HL-60 (cell line): ENCODE results near the gene EXOC4.

Experiments
- DNase-seq, 2 experiments: peaks; one replicate each; pipeline ENCODE4 v3.0.0-alpha.2; 2010 to 2020; ENCODE audit warnings: low read depth in 1 of 2, low spot score in 1 of 2
- H3K27ac ChIP-seq: fragments of 250-450 bp; sonication (Bioruptor Pico); replicated peaks from 2 replicates; pipeline ENCODE4 v1.5.1; 2020; ENCODE audit warnings: mild to moderate bottlenecking, moderate library complexity
- H3K27me3 ChIP-seq: fragments of 250-450 bp; sonication (Bioruptor Pico); 2 replicates; pipeline ENCODE4 v1.5.1; 2021; ENCODE audit warnings: mild to moderate bottlenecking, moderate library complexity; ENCODE audit not compliant: insufficient read depth, poor library complexity, severe bottlenecking
- H3K4me3 ChIP-seq: replicated peaks from 2 replicates; pipeline ENCODE4 v1.5.1; 2011; ENCODE audit warnings: mild to moderate bottlenecking, control low read depth, low read length; ENCODE audit not compliant: insufficient read depth
- GABPA ChIP-seq: IDR thresholded peaks from 2 replicates; pipeline ENCODE4 v1.6.1; 2012; ENCODE audit warnings: low read depth
- POLR2AphosphoS5 ChIP-seq: IDR thresholded peaks from 2 replicates; pipeline ENCODE4 v1.6.1; 2012; ENCODE audit warnings: low read depth
- SPI1 ChIP-seq: IDR thresholded peaks from 2 replicates; pipeline ENCODE4 v1.6.1; 2012; ENCODE audit warnings: low read depth, mild to moderate bottlenecking, borderline replicate concordance
- TF ChIP-seq, protein P1 (sequence below): IDR thresholded peaks from one replicate; pipeline ENCODE4 v1.5.1; 2011; ENCODE audit warnings: low read length, control low read depth, inconsistent platforms; ENCODE audit not compliant: insufficient read depth
- TF ChIP-seq, protein P2 (sequence below): IDR thresholded peaks from 2 replicates; pipeline ENCODE4 v1.6.1; 2012; ENCODE audit warnings: low read depth; ENCODE audit not compliant: insufficient replicate concordance

The EXOC4 gene

GRCh38 chr7:133963629-133964028 is 710.8 kb downstream of the EXOC4 start:
- Histone ChIP-seq H3K27ac (no peak overlapping the region), H3K27me3 (no peaks in the 10 kb centered on the region), H3K4me3 (no peak overlapping the region)
- no peak for DNase-seq
- no peak for TF ChIP-seq GABPA
- TF ChIP-seq, protein P1, sequence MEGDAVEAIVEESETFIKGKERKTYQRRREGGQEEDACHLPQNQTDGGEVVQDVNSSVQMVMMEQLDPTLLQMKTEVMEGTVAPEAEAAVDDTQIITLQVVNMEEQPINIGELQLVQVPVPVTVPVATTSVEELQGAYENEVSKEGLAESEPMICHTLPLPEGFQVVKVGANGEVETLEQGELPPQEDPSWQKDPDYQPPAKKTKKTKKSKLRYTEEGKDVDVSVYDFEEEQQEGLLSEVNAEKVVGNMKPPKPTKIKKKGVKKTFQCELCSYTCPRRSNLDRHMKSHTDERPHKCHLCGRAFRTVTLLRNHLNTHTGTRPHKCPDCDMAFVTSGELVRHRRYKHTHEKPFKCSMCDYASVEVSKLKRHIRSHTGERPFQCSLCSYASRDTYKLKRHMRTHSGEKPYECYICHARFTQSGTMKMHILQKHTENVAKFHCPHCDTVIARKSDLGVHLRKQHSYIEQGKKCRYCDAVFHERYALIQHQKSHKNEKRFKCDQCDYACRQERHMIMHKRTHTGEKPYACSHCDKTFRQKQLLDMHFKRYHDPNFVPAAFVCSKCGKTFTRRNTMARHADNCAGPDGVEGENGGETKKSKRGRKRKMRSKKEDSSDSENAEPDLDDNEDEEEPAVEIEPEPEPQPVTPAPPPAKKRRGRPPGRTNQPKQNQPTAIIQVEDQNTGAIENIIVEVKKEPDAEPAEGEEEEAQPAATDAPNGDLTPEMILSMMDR: no peak
- TF ChIP-seq, protein P2, sequence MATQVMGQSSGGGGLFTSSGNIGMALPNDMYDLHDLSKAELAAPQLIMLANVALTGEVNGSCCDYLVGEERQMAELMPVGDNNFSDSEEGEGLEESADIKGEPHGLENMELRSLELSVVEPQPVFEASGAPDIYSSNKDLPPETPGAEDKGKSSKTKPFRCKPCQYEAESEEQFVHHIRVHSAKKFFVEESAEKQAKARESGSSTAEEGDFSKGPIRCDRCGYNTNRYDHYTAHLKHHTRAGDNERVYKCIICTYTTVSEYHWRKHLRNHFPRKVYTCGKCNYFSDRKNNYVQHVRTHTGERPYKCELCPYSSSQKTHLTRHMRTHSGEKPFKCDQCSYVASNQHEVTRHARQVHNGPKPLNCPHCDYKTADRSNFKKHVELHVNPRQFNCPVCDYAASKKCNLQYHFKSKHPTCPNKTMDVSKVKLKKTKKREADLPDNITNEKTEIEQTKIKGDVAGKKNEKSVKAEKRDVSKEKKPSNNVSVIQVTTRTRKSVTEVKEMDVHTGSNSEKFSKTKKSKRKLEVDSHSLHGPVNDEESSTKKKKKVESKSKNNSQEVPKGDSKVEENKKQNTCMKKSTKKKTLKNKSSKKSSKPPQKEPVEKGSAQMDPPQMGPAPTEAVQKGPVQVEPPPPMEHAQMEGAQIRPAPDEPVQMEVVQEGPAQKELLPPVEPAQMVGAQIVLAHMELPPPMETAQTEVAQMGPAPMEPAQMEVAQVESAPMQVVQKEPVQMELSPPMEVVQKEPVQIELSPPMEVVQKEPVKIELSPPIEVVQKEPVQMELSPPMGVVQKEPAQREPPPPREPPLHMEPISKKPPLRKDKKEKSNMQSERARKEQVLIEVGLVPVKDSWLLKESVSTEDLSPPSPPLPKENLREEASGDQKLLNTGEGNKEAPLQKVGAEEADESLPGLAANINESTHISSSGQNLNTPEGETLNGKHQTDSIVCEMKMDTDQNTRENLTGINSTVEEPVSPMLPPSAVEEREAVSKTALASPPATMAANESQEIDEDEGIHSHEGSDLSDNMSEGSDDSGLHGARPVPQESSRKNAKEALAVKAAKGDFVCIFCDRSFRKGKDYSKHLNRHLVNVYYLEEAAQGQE: no peak
- TF ChIP-seq SPI1: no peak
- TF ChIP-seq POLR2AphosphoS5: no peak

- DNase-seq: no peak
- TF ChIP-seq, protein P2: no peak
- TF ChIP-seq SPI1 (no peak), POLR2AphosphoS5 (no peak), GABPA (no peak)
- TF ChIP-seq, protein P1: no peak
- H3K4me3 ChIP-seq: no peak overlapping the region
- H3K27ac ChIP-seq: no peak overlapping the region
- no peaks in the 10 kb centered on the region for H3K27me3 ChIP-seq
Observed at GRCh38 chr7:133971625-133972024, 718.7 kb downstream of the EXOC4 start.

- TF ChIP-seq, protein P2: no peak
- no peak for TF ChIP-seq GABPA
- H3K27me3 ChIP-seq: no peaks in the 10 kb centered on the region
- no peak overlapping the region for H3K4me3 ChIP-seq
- H3K27ac ChIP-seq: no peak overlapping the region
- DNase-seq: no peak
Observed at GRCh38 chr7:133973710-133974109, 720.8 kb downstream of the EXOC4 start.

DNA sequence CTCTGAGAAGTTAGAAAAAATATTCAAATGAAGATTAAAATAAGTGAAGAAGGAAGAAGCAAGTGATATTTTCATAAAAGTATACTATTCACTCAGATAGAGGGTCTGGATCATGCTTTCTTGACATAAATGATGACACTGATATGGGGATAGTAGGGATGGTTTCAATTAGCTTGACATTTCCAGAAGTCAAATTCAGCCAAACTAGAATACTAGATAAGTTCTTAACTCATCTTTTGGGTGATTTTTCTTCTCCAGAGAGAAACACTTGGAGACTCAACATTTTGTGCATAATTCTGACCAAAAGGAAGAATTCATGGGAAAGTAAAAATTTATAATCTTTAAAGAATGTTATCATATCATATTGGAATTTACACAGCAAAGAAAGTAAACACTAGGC is 722.3 kb downstream of the EXOC4 start:
- Histone ChIP-seq H3K4me3 (no peak overlapping the region), H3K27me3 (no peaks in the 10 kb centered on the region), H3K27ac (no peak overlapping the region)
- TF ChIP-seq SPI1 (no peak), POLR2AphosphoS5 (no peak), GABPA (no peak)
- TF ChIP-seq, protein P1: no peak
- TF ChIP-seq, protein P2: no peak
- DNase-seq: no peak
